HG03439 (cell line): ENCODE data around the gene TECPR1.

Experiments used
- ATAC-seq: cut with Tn5 transposase; IDR thresholded peaks from one replicate; pipeline ENCODE4 v1.9.1; 2021; ENCODE audit warnings: mild to moderate bottlenecking, moderate library complexity; ENCODE audit not compliant: unreplicated experiment

TECPR1 gene

GRCh38 chr7:98248156-98248555 lies 3.9 kb downstream of the TECPR1 start:
- ATAC-seq = no peak

GRCh38 chr7:98244871-98245270 lies 7.2 kb downstream of the TECPR1 start:
- ATAC-seq = no peak

GRCh38 chr7:98242934-98243333 lies 9.1 kb downstream of the TECPR1 start:
- ATAC-seq = no peak

- ATAC-seq = no peak
Measured at GRCh38 chr7:98242342-98242741, 9.7 kb downstream of the TECPR1 start.

GRCh38 chr7:98241674-98242241 lies 10.3 kb downstream of the TECPR1 start:
- no peak for ATAC-seq

GRCh38 chr7:98240961-98241673 lies 10.9 kb downstream of the TECPR1 start:
- no peak for ATAC-seq

GRCh38 chr7:98238976-98239375 lies 13.1 kb downstream of the TECPR1 start:
- ATAC-seq = no peak

GRCh38 chr7:98238076-98238475 lies 14.0 kb downstream of the TECPR1 start:
- no peak for ATAC-seq

- no peak for ATAC-seq
Measured at GRCh38 chr7:98236355-98237185, 15.5 kb downstream of the TECPR1 start.

- no peak for ATAC-seq
Measured at GRCh38 chr7:98235901-98236300, 16.1 kb downstream of the TECPR1 start.

GRCh38 chr7:98234429-98235147 lies 17.4 kb downstream of the TECPR1 start:
- no peak for ATAC-seq

- no peak for ATAC-seq
Measured at GRCh38 chr7:98233219-98234070, 18.6 kb downstream of the TECPR1 start.

- ATAC-seq = no peak
Measured at GRCh38 chr7:98232799-98233198, 19.2 kb downstream of the TECPR1 start.

- no peak for ATAC-seq
Measured at GRCh38 chr7:98232263-98232585, 19.8 kb downstream of the TECPR1 start.

GRCh38 chr7:98231493-98232262 lies 20.4 kb downstream of the TECPR1 start:
- no peak for ATAC-seq

GRCh38 chr7:98230746-98231471 lies 21.1 kb downstream of the TECPR1 start:
- no peak for ATAC-seq

- ATAC-seq = no peak
Measured at GRCh38 chr7:98229991-98230745, 21.9 kb downstream of the TECPR1 start.

- ATAC-seq = no peak
Measured at GRCh38 chr7:98229441-98229840, 22.6 kb downstream of the TECPR1 start.
